Caco-2 (cell line): ENCODE results near the gene CYP46A1. TPM values are rescaled to one million over a fixed set of nuclear protein-coding genes. Genes with fewer than 3 reads are reported as not detected.

Experiments
- BruUV-seq: library from RNA; stranded (reverse); fragments of 400-500 nt; replicated peaks from 2 replicates; lab custom pipeline; 2021; lab: Mats Ljungman, UMichigan
- CTCF ChIA-PET: fragments of 300-600 bp; sonication (Branson Sonifier 250); formaldehyde crosslinking; loops from one replicate; lab custom pipeline; 2022; ENCODE audit warnings: antibody characterized with exemption; lab: Charles Lee
- POLR2A ChIA-PET: fragments of 300-600 bp; sonication (Branson Sonifier 250); formaldehyde crosslinking; loops from one replicate; lab custom pipeline; 2022; ENCODE audit warnings: antibody characterized with exemption; lab: Charles Lee
- DNase-seq, 2 experiments: peaks; one replicate each; pipeline versions ENCODE4 v3.0.0 to v3.0.0-alpha.2; 2020 to 2022
- H3K27me3 ChIP-seq: replicated peaks from 2 replicates; pipeline ENCODE4 v1.6.0; 2011; ENCODE audit warnings: low read length; ENCODE audit not compliant: control insufficient read depth, insufficient read depth
- H3K36me3 ChIP-seq: 2 replicates; pipeline ENCODE4 v1.5.1; 2011; ENCODE audit warnings: low read length; ENCODE audit not compliant: control insufficient read depth, insufficient read depth
- H3K4me1 ChIP-seq: fragments of 250-450 bp; sonication (Bioruptor Pico); 2 replicates; pipeline ENCODE4 v1.5.1; 2020; ENCODE audit warnings: mild to moderate bottlenecking
- H3K4me3 ChIP-seq: 2 replicates; pipeline ENCODE4 v1.5.1; 2011; ENCODE audit warnings: low read depth, mild to moderate bottlenecking, control low read depth, low read length
- H3K9me3 ChIP-seq: fragments of 250-450 bp; sonication (Bioruptor Pico); 2 replicates; pipeline ENCODE4 v1.5.1; 2020; ENCODE audit warnings: mild to moderate bottlenecking, moderate library complexity
- H3K27ac Mint-ChIP-seq: one replicate; pipeline ENCODE4 v1.8.0; 2022; ENCODE audit warnings: mixed read lengths; ENCODE audit not compliant: unreplicated experiment
- H3K27me3 Mint-ChIP-seq: one replicate; pipeline ENCODE4 v1.8.0; 2022; ENCODE audit warnings: mixed read lengths; ENCODE audit not compliant: insufficient read depth, unreplicated experiment
- H3K36me3 Mint-ChIP-seq: one replicate; pipeline ENCODE4 v1.8.0; 2022; ENCODE audit warnings: mild to moderate bottlenecking, mixed read lengths; ENCODE audit not compliant: insufficient read depth, unreplicated experiment
- H3K4me1 Mint-ChIP-seq: one replicate; pipeline ENCODE4 v1.8.0; 2022; ENCODE audit warnings: low read depth, mixed read lengths; ENCODE audit not compliant: unreplicated experiment
- H3K4me3 Mint-ChIP-seq: one replicate; pipeline ENCODE4 v1.8.0; 2022; ENCODE audit warnings: mild to moderate bottlenecking, moderate library complexity, mixed read lengths; ENCODE audit not compliant: unreplicated experiment
- H3K9me3 Mint-ChIP-seq: one replicate; pipeline ENCODE4 v1.8.0; 2022; ENCODE audit warnings: mixed read lengths; ENCODE audit not compliant: unreplicated experiment
- CTCF ChIP-seq, 2 experiments: fragments of 200-600 bp in 1 of 2; IDR thresholded peaks; 1 replicate in 1 of 2; 2 replicates in 1 of 2; pipeline versions ENCODE4 v1.5.1 to v1.8.0; 2011 to 2022; ENCODE audit warnings: antibody characterized with exemption in 1 of 2, control low read depth in 1 of 2, inconsistent platforms in 1 of 2, low read depth in 1 of 2, low read length in 1 of 2, mild to moderate bottlenecking in 1 of 2, moderate library complexity in 1 of 2; ENCODE audit not compliant: insufficient read depth in 1 of 2, severe bottlenecking in 1 of 2, unreplicated experiment in 1 of 2
- intact Hi-C: fragments of 100-400 bp; cut with micrococcal nuclease; formaldehyde crosslinking; loops from one replicate; pipeline ENCODE4 v1.10.0; 2022; ENCODE audit not compliant: unreplicated experiment
- total RNA-seq: library from RNA; stranded (reverse); gene quantifications from 2 replicates; pipeline ENCODE4 v1.2.3, GENCODE V29; 2022

The CYP46A1 gene
- total RNA-seq, 1 experiment from 2014 or later: 0.09 TPM

DNA sequence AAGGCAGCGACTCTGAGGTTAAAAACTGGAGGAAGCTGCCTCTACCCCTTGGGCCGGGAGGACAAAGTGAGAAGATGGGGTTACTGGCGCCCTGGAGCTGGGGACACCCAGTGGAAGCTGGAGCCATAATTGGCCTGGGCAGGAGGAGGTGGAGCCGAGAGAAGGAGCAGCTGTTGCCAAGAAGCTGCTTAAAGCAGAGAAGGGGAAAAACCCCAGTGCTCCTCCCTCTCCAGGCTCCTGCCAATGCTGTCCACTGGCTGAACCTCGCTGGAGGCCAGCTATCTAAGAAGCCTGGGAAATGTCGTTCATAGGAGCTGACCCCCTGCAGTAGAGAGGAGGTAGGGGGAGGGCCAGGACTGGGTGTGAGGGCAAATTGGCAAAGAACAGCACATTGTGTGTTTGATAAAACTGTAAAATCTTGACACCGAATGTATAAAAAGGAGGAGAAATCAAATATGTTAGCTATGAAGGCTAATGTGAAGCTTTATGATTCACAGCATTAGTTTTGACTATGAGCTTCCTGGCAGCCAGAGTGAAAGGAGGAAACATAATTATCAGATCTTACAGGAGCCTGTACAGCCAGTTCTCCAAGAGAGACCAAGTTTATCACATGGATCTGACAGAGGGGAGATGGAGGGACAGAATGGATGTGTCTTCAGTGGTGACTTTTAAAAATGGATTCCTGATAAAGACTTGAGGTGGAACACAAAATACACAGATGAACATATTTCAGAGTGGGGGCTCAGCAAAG is 29.7 kb upstream of the CYP46A1 start:
- Histone ChIP-seq H3K9me3 (no peaks in the 10 kb centered on the region), H3K4me3 (no peak overlapping the region), H3K36me3 (no peaks in the 10 kb centered on the region), H3K4me1 (no peaks in the 10 kb centered on the region), H3K27me3 (no peaks in the 10 kb centered on the region)
- H3K27ac Mint-ChIP-seq: no peak overlapping the region
- ChIA-PET POLR2A (no interaction called here), CTCF (interaction anchor here (0.7 kb wide), 1 partner anchor 80 kb away, joined by 3 read pairs; no protein-coding TSS in a partner anchor)
- no TSS peak for BruUV-seq
- no peaks in the 10 kb centered on the region for H3K36me3 Mint-ChIP-seq
- H3K27me3 Mint-ChIP-seq: no peaks in the 10 kb centered on the region
- DNase-seq: no peak
- no peak for TF ChIP-seq CTCF (IDR thresholded peaks at IDR 0.05; ENCODE audit: insufficient read depth in 1 of 2, low read depth in 1 of 2, low read length in 1 of 2, severe bottlenecking in 1 of 2, unreplicated experiment in 1 of 2)
- H3K4me1 Mint-ChIP-seq: no peaks in the 10 kb centered on the region
- intact Hi-C loops: no loop called here
- no peaks in the 10 kb centered on the region for H3K9me3 Mint-ChIP-seq
- H3K4me3 Mint-ChIP-seq: no peak overlapping the region

DNA sequence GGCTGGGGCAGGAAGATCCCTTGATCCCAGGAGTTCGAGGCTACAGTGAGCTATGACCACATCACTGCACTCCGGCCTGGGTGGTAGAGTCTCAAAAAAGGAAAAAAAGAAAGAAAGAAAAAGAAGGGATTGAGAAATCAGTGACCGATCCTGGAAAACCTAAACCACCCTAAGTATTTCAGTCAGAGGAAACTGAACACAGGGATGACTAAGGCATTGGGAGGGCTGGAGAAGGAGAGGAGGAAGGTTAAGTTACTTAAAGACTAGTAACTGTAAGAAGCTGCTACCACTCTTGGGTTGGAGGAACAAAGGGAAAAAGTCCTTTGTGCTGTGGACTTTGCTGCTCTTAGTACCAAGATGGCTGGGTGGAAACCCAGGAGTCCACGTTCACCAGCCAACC is 28.6 kb upstream of the CYP46A1 start:
- H3K36me3 ChIP-seq: no peaks in the 10 kb centered on the region
- Mint-ChIP-seq H3K4me1 (no peaks in the 10 kb centered on the region), H3K27ac (no peak overlapping the region), H3K36me3 (no peaks in the 10 kb centered on the region), H3K9me3 (no peaks in the 10 kb centered on the region), H3K27me3 (no peaks in the 10 kb centered on the region), H3K4me3 (no peak overlapping the region)
- H3K27me3 ChIP-seq: no peaks in the 10 kb centered on the region
- no peak for DNase-seq
- ChIA-PET CTCF (no interaction called here), POLR2A (no interaction called here)
- no peak for TF ChIP-seq CTCF (IDR thresholded peaks at IDR 0.05; ENCODE audit: insufficient read depth in 1 of 2, low read depth in 1 of 2, low read length in 1 of 2, severe bottlenecking in 1 of 2, unreplicated experiment in 1 of 2)
- intact Hi-C loops: no loop called here
- no peaks in the 10 kb centered on the region for H3K9me3 ChIP-seq
- H3K4me3 ChIP-seq: no peak overlapping the region
- H3K4me1 ChIP-seq: no peaks in the 10 kb centered on the region
- no TSS peak for BruUV-seq

DNA sequence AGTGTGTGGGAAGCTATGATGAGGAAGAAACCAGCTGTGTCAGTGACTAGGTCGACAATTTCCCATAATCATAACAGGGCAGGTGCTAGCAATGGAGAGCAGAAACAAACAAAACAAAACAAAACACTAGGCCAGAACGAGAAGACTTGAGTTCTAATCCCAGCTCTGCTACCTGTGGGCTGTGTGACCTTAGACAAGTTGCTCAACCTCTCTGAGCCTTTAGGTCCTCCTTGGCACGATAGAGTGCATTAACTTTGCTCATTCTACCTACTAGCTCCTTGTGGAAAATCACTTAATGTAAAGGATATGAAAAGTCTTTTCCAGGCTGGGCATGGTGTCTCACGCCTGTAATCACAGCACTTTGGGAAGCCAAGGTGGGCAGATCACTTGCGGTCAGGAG is 27.9 kb upstream of the CYP46A1 start:
- Mint-ChIP-seq H3K36me3 (peaks cover 3% of the 10 kb centered on the region), H3K4me1 (no peaks in the 10 kb centered on the region), H3K9me3 (no peaks in the 10 kb centered on the region), H3K4me3 (no peak overlapping the region), H3K27ac (no peak overlapping the region), H3K27me3 (no peaks in the 10 kb centered on the region)
- TF ChIP-seq CTCF (IDR thresholded peaks at IDR 0.05; ENCODE audit: insufficient read depth in 1 of 2, low read depth in 1 of 2, low read length in 1 of 2, severe bottlenecking in 1 of 2, unreplicated experiment in 1 of 2): no peak
- Histone ChIP-seq H3K36me3 (no peaks in the 10 kb centered on the region), H3K27me3 (no peaks in the 10 kb centered on the region), H3K4me1 (no peaks in the 10 kb centered on the region), H3K4me3 (no peak overlapping the region), H3K9me3 (no peaks in the 10 kb centered on the region)
- POLR2A ChIA-PET: no interaction called here
- DNase-seq: no peak
- intact Hi-C loops: no loop called here
- CTCF ChIA-PET: no interaction called here
- BruUV-seq: no TSS peak
